Measurements from ENCODE around the gene SRPRB. TPM values are rescaled to one million over a fixed set of nuclear protein-coding genes. Genes with fewer than 3 reads are reported as not detected.

SRPRB gene
- total and polyA plus RNA-seq, 9 of the 15 experiments (the other 6 are each of a cell fraction or from before 2014, with no cell fraction given): 29.5 to 66.0 (median 41.4) TPM

DNA sequence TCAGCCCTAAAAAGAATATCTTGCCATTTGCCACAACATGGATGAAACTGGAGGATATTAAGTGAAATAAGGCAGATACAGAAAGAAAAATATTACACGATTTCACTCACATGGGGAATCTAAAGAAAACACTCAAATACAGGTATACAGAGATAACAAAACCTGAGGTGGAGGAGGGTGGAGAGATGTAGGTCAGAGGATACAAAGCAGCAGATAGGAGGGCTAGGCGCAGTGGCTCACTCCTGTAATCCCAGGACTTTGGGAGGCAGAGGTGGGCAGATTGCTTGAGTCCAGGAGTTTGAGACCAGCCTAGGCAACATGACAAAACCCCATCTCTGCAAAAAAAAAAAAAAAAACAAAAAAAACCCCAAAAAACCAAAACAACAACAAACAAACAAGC, 23.2 kb upstream of the SRPRB start:
- peaks cover 4 to 6% of the 10 kb centered on the region in 2 experiments; a peak in 4 of 5 replicates for H3K4me1 ChIP-seq (replicated peaks in 1 of 2; ENCODE audit: control insufficient read depth in 2 of 2, insufficient read depth in 2 of 2, low read length in 2 of 2)
- CTCF ChIA-PET (ENCODE audit: low intra/inter-chr PET ratio): no interaction called here
- WGBS (ENCODE audit: insufficient coverage, low coverage, missing lambda C conversion rate): 4% methylated on average over 2 of the region's 2 CpGs

More for the DNA sequence above, 23.2 kb upstream of the SRPRB start:
- Histone ChIP-seq H3K4me2 (ENCODE audit: insufficient read depth, low read length) (no peak overlapping the region), H3K9me1 (ENCODE audit: control insufficient read depth, insufficient read depth, low read length) (no peaks in the 10 kb centered on the region), H3K27me3 (ENCODE audit: control insufficient read depth in 2 of 2, insufficient read depth in 2 of 2, low read length in 2 of 2) (peaks cover 0 to 5% of the 10 kb centered on the region in 2 experiments; a peak in 1 of 5 replicates), H3K36me3 (ENCODE audit: control insufficient read depth, insufficient read depth, low read length) (no peaks in the 10 kb centered on the region), H3K79me2 (ENCODE audit: control insufficient read depth, insufficient read depth, low read length) (no peaks in the 10 kb centered on the region), H3K9me3 (replicated peaks; ENCODE audit: control insufficient read depth, insufficient read depth, low read depth, low read length) (no peaks in the 10 kb centered on the region), H4K20me1 (replicated peaks; ENCODE audit: control insufficient read depth, insufficient read depth, low read length) (no peaks in the 10 kb centered on the region), H3K27ac (ENCODE audit: extremely low read depth, low read depth, low read length) (no peak overlapping the region), H2AFZ (ENCODE audit: low read depth, low read length) (no peak overlapping the region), H3K9ac (ENCODE audit: insufficient read depth in 1 of 2, low read depth in 2 of 2, low read length in 2 of 2) (no peak overlapping the region), H3K4me3 (no peak overlapping the region)
- ATAC-seq (no peak), DNase-seq (ENCODE audit: extremely low read depth in 1 of 4, low spot score in 3 of 4) (no peak), FAIRE-seq (no peak)
- in situ Hi-C loops (cut with MboI) (no loop called here), intact Hi-C loops (cut with micrococcal nuclease) (no loop called here)
- POLR2A ChIA-PET: no interaction called here
- no TSS peak for BruUV-seq (replicated peaks)
- TF ChIP-seq ZNF77 (CRISPR knock-in tag; IDR thresholded peaks at IDR 0.05): no peak
- no peak for TF ChIP-seq ZNF232 (CRISPR knock-in tag; IDR thresholded peaks at IDR 0.05)
- TF ChIP-seq NCOR1 (IDR thresholded peaks at IDR 0.05): no peak
- no peak for TF ChIP-seq ERF (CRISPR knock-in tag; IDR thresholded peaks at IDR 0.05)
- TF ChIP-seq POLR2AphosphoS5 (IDR thresholded peaks at IDR 0.05; ENCODE audit: control insufficient read depth, insufficient read depth, low read depth, low read length): no peak
- TF ChIP-seq, protein P1, sequence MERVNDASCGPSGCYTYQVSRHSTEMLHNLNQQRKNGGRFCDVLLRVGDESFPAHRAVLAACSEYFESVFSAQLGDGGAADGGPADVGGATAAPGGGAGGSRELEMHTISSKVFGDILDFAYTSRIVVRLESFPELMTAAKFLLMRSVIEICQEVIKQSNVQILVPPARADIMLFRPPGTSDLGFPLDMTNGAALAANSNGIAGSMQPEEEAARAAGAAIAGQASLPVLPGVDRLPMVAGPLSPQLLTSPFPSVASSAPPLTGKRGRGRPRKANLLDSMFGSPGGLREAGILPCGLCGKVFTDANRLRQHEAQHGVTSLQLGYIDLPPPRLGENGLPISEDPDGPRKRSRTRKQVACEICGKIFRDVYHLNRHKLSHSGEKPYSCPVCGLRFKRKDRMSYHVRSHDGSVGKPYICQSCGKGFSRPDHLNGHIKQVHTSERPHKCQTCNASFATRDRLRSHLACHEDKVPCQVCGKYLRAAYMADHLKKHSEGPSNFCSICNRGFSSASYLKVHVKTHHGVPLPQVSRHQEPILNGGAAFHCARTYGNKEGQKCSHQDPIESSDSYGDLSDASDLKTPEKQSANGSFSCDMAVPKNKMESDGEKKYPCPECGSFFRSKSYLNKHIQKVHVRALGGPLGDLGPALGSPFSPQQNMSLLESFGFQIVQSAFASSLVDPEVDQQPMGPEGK (CRISPR knock-in tag; IDR thresholded peaks at IDR 0.05; ENCODE audit: borderline replicate concordance): no peak
